Hepatocyte (in vitro differentiated cells): ENCODE results near the gene TTR.

Experiments used
- CTCF ChIP-seq: fragments of 200-600 bp; sonication (generic); IDR thresholded peaks from 2 replicates; pipeline ENCODE4 v1.5.1; 2016; ENCODE audit warnings: antibody characterized with exemption, mild to moderate bottlenecking; ENCODE audit not compliant: poor library complexity
- EZH2 ChIP-seq: fragments of 200-600 bp; sonication (generic); IDR thresholded peaks from 2 replicates; pipeline ENCODE4 v1.6.1; 2016; ENCODE audit warnings: antibody characterized with exemption, mild to moderate bottlenecking, borderline replicate concordance

GRCh38 chr18:31586616-31587015, 5.1 kb upstream of the TTR start:
- TF ChIP-seq CTCF (no peak), EZH2 (no peak)
